ENCODE measurements around the gene ERCC8.
"Not testable (repeated sequence)": the region's sequence is repeated elsewhere in the genome, so short reads cannot be mapped to it uniquely, and the experiment has no call there.

ERCC8 gene

GRCh38 chr5:60918466-60918865 is 26.4 kb downstream of the ERCC8 start:
- no peak for DNase-seq

GRCh38 chr5:60916646-60917045 is 28.2 kb downstream of the ERCC8 start:
- no peak for DNase-seq

- no peak for DNase-seq
Measured at GRCh38 chr5:60903356-60903755, 41.5 kb downstream of the ERCC8 start.

- no peak for DNase-seq
Measured at GRCh38 chr5:60896991-60897390, 47.9 kb downstream of the ERCC8 start.

- DNase-seq: no peak
Measured at GRCh38 chr5:60893521-60893920, 51.3 kb downstream of the ERCC8 start.

- no peak for DNase-seq
Measured at GRCh38 chr5:60891667-60892066, 53.2 kb downstream of the ERCC8 start.

- no peak for DNase-seq
Measured at GRCh38 chr5:60888359-60889061, 56.4 kb downstream of the ERCC8 start.

- no peak for DNase-seq
Measured at GRCh38 chr5:60887746-60888145, 57.1 kb downstream of the ERCC8 start.

- no peak for DNase-seq
Measured at GRCh38 chr5:60887096-60887495, 57.8 kb downstream of the ERCC8 start.

- no peak for DNase-seq
Measured at GRCh38 chr5:60886158-60886557, 58.7 kb downstream of the ERCC8 start.

- no peak for DNase-seq
Measured at GRCh38 chr5:60883229-60883628, 61.6 kb downstream of the ERCC8 start.

GRCh38 chr5:60872892-60873291 is 72.0 kb downstream of the ERCC8 start:
- no peak for DNase-seq

- no peak for DNase-seq
Measured at GRCh38 chr5:60870857-60871256, 74.0 kb downstream of the ERCC8 start.

- not testable (repeated sequence) for DNase-seq
Measured at GRCh38 chr5:60860572-60860971, 84.3 kb downstream of the ERCC8 start.

- no peak for DNase-seq
Measured at GRCh38 chr5:60856066-60856465, 88.8 kb downstream of the ERCC8 start.

GRCh38 chr5:60852940-60853339 is 91.9 kb downstream of the ERCC8 start:
- DNase-seq: no peak

GRCh38 chr5:60852317-60852716 is 92.6 kb downstream of the ERCC8 start:
- no peak for DNase-seq

GRCh38 chr5:60851626-60852025 is 93.2 kb downstream of the ERCC8 start:
- no peak for DNase-seq

GRCh38 chr5:60846298-60846697 is 98.6 kb downstream of the ERCC8 start:
- DNase-seq: no peak

- DNase-seq: peak in 54 of 56 donors; percentile 21 to 89 (median 64)
Measured at GRCh38 chr5:60843936-60844905, 100.6 kb downstream of the ERCC8 start, which contains the start of gene ELOVL7. ELOVL7 (minus strand) TSS chr5:60844269; CDS start chr5:60787397, 56,872 bp downstream.

GRCh38 chr5:60843386-60843935 is 101.4 kb downstream of the ERCC8 start:
- DNase-seq: peak in 23 of 56 donors; percentile 1 to 61 (median 28)

- DNase-seq: peak in 10 of 56 donors; percentile 3 to 61 (median 27)
Measured at GRCh38 chr5:60842871-60843385, 101.9 kb downstream of the ERCC8 start.
